VCaP (cell line): ENCODE measurements around the gene MINDY4.

Experiments
- H3K27ac ChIP-seq: fragments of 450-650 bp; 2 replicates; pipeline ENCODE4 v1.5.1; 2017
- TF ChIP-seq, protein P1 (sequence below): fragments of 450-650 bp; conservative IDR thresholded peaks from 2 replicates; pipeline ENCODE4 v1.5.1; 2017; ENCODE audit warnings: mild to moderate bottlenecking, moderate library complexity

Gene MINDY4

DNA sequence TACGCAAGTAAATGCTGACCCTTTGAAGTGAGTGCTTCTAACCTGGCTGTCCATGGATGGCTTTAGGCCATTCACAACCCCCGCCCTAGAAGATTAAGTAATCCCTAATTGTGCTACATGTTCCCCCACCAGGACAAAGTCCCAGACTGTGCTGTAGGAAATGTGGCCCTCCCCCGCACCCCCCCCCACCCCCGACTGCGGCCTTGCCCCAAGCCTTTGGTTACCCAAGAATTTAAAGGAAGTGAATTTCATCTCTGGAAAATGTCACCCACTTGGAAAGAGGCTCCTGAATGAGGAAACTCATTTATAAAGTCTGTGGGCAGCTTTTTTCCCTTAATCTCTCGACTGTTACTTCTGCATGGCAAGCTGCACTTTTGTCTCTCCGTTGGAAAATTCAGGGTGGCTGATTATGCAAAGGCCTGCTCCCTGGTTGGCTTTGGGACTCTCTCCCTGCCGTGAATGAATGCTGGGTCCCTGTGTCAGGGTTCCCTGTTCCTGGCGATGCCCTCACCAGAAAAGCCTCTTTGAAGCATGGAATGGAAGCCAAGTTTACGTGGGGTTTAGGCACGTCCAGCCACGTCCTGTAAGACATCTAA is 109.0 kb downstream of the MINDY4 start:
- TF ChIP-seq, protein P1, sequence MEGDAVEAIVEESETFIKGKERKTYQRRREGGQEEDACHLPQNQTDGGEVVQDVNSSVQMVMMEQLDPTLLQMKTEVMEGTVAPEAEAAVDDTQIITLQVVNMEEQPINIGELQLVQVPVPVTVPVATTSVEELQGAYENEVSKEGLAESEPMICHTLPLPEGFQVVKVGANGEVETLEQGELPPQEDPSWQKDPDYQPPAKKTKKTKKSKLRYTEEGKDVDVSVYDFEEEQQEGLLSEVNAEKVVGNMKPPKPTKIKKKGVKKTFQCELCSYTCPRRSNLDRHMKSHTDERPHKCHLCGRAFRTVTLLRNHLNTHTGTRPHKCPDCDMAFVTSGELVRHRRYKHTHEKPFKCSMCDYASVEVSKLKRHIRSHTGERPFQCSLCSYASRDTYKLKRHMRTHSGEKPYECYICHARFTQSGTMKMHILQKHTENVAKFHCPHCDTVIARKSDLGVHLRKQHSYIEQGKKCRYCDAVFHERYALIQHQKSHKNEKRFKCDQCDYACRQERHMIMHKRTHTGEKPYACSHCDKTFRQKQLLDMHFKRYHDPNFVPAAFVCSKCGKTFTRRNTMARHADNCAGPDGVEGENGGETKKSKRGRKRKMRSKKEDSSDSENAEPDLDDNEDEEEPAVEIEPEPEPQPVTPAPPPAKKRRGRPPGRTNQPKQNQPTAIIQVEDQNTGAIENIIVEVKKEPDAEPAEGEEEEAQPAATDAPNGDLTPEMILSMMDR = no peak
- no peak overlapping the region for H3K27ac ChIP-seq

GRCh38 chr7:30880941-30881340 is 109.7 kb downstream of the MINDY4 start:
- no peak overlapping the region for H3K27ac ChIP-seq
- TF ChIP-seq, protein P1 = no peak

- H3K27ac ChIP-seq = no peak overlapping the region
- TF ChIP-seq, protein P1 = no peak
Observed at GRCh38 chr7:30881448-30881847, 110.2 kb downstream of the MINDY4 start.

- H3K27ac ChIP-seq = no peak overlapping the region
- TF ChIP-seq, protein P1 = no peak
Observed at GRCh38 chr7:30884881-30885280, 113.7 kb downstream of the MINDY4 start.

- H3K27ac ChIP-seq = no peak overlapping the region
- TF ChIP-seq, protein P1 = no peak
Observed at GRCh38 chr7:30886608-30887011, 115.4 kb downstream of the MINDY4 start.

DNA sequence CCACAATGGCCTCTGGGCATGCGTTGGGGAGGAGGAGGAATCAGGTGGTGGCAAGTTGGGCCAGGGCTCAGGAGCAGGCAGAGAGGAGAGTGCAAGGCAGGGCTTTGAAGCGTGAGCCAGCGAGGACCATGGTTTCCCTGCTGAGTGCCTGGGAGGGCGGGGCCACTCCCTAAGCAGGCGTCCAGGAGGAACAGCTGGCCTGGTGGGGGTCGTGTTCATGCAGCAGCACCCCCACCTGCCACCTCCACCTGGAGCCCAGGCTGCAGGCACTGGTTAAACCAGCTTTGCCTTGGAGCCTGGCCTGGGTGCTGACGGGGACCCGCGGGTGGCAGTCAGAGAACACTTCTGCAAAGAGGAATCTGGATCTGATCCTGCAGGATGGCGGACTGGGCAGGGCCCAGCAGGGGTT is 116.3 kb downstream of the MINDY4 start:
- no peak overlapping the region for H3K27ac ChIP-seq
- TF ChIP-seq, protein P1 = no peak

DNA sequence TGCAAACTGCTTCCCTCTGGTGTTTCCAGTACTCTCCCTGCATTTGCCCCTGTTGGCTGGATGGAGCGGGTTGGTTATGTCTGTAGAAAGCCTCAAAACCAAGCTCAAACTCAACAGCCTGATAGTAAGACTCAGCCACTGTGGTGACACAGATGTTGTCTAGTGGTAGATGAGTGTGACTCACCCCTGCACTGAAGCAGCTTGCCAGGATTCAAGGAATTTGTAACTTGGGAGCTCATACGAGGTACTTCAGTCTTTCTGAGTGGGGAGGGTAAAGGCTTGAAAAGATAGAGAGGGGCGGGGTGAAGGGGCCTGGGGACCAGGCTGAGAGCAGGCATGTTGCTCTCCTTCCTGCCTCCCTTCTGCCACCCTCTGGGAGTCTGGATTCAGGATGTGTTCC is 117.5 kb downstream of the MINDY4 start:
- TF ChIP-seq, protein P1 = no peak
- H3K27ac ChIP-seq = no peak overlapping the region
